Hepatocyte (in vitro differentiated cells): ENCODE results near the gene PGM3.

Experiments
- EZH2 ChIP-seq: fragments of 200-600 bp; sonication (generic); IDR thresholded peaks from 2 replicates; pipeline ENCODE4 v1.6.1; 2016; ENCODE audit warnings: antibody characterized with exemption, mild to moderate bottlenecking, borderline replicate concordance
- EZH2phosphoT487 ChIP-seq: fragments of 200-600 bp; sonication (generic); IDR thresholded peaks from one replicate; pipeline ENCODE4 v1.6.1; 2018; ENCODE audit warnings: antibody characterized with exemption, mild to moderate bottlenecking, low read depth, moderate library complexity; ENCODE audit not compliant: unreplicated experiment, severe bottlenecking
- TF ChIP-seq, protein P1 (sequence below): fragments of 200-600 bp; sonication (generic); IDR thresholded peaks from 2 replicates; pipeline ENCODE4 v1.5.1; 2016; ENCODE audit warnings: antibody characterized with exemption, mild to moderate bottlenecking; ENCODE audit not compliant: poor library complexity

- TF ChIP-seq, protein P1, sequence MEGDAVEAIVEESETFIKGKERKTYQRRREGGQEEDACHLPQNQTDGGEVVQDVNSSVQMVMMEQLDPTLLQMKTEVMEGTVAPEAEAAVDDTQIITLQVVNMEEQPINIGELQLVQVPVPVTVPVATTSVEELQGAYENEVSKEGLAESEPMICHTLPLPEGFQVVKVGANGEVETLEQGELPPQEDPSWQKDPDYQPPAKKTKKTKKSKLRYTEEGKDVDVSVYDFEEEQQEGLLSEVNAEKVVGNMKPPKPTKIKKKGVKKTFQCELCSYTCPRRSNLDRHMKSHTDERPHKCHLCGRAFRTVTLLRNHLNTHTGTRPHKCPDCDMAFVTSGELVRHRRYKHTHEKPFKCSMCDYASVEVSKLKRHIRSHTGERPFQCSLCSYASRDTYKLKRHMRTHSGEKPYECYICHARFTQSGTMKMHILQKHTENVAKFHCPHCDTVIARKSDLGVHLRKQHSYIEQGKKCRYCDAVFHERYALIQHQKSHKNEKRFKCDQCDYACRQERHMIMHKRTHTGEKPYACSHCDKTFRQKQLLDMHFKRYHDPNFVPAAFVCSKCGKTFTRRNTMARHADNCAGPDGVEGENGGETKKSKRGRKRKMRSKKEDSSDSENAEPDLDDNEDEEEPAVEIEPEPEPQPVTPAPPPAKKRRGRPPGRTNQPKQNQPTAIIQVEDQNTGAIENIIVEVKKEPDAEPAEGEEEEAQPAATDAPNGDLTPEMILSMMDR = no peak
- TF ChIP-seq EZH2phosphoT487 (no peak), EZH2 (no peak)
Observed at GRCh38 chr6:83126807-83127206, 66.3 kb downstream of the PGM3 start.
